Measurements from ENCODE around the gene PDLIM3. TPM values are rescaled to one million over a fixed set of nuclear protein-coding genes. Genes with fewer than 3 reads are reported as not detected.

PDLIM3 gene
- total and polyA plus RNA-seq, 9 of the 15 experiments (the other 6 are each of a cell fraction or from before 2014, with no cell fraction given), result 0.06 TPM; not detected in 8

- ChIA-PET CTCF (ENCODE audit: low intra/inter-chr PET ratio) (interaction anchor here (1.1 kb wide), 1 partner anchor 127 kb away, joined by 5 read pairs; no protein-coding TSS in a partner anchor), POLR2A (no interaction called here)
- Histone ChIP-seq H3K4me3 (peak overlapping the region; percentile 53), H3K9me3 (replicated peaks; ENCODE audit: control insufficient read depth, insufficient read depth, low read depth, low read length) (peaks cover 2% of the 10 kb centered on the region; the same call in 1 of the 2 replicates), H3K27me3 (ENCODE audit: control insufficient read depth in 2 of 2, insufficient read depth in 2 of 2, low read length in 2 of 2) (peaks cover 32 to 39% of the 10 kb centered on the region in 2 experiments), H3K27ac (ENCODE audit: extremely low read depth, low read depth, low read length) (no peak overlapping the region; the same call in 2 of the 3 replicates), H2AFZ (ENCODE audit: low read depth, low read length) (peak overlapping the region; percentile 91), H3K36me3 (ENCODE audit: control insufficient read depth, insufficient read depth, low read length) (no peaks in the 10 kb centered on the region), H4K20me1 (replicated peaks; ENCODE audit: control insufficient read depth, insufficient read depth, low read length) (no peaks in the 10 kb centered on the region), H3K9me1 (ENCODE audit: control insufficient read depth, insufficient read depth, low read length) (no peaks in the 10 kb centered on the region), H3K79me2 (ENCODE audit: control insufficient read depth, insufficient read depth, low read length) (no peaks in the 10 kb centered on the region), H3K4me1 (replicated peaks in 1 of 2; ENCODE audit: control insufficient read depth in 2 of 2, insufficient read depth in 2 of 2, low read length in 2 of 2) (peaks cover 9 to 12% of the 10 kb centered on the region in 2 experiments), H3K4me2 (ENCODE audit: insufficient read depth, low read length) (peak overlapping the region; percentile 99), H3K9ac (ENCODE audit: insufficient read depth in 1 of 2, low read depth in 2 of 2, low read length in 2 of 2) (peak overlapping the region; percentile 56 to 91)
- in situ Hi-C loops (cut with MboI) (no loop called here), intact Hi-C loops (cut with micrococcal nuclease) (loop anchor here (1.0 to 5.0 kb wide), 2 partner anchors 57 to 127 kb away; no protein-coding TSS in a partner anchor)
- 3% methylated on average over 33 of the region's 41 CpGs for WGBS (ENCODE audit: insufficient coverage, low coverage, missing lambda C conversion rate)
- peak; percentile 51 for ATAC-seq
- DNase-seq (ENCODE audit: extremely low read depth in 1 of 4, low spot score in 3 of 4), result peak in 3 of 4 experiments; percentile 16 to 38 (median 18)
- BruUV-seq (replicated peaks), result TSS peak; percentile 72
- FAIRE-seq, result peak; percentile 46
- TF ChIP-seq ERF (CRISPR knock-in tag; IDR thresholded peaks at IDR 0.05) (no peak), SP2 (IDR thresholded peaks at IDR 0.05; ENCODE audit: extremely low read depth, low read depth, low read length, poor library complexity, severe bottlenecking) (no peak), NFRKB (IDR thresholded peaks at IDR 0.05; ENCODE audit: low read depth) (no peak), CBX2 (IDR thresholded peaks at IDR 0.05; ENCODE audit: insufficient read depth, low read length, poor library complexity, severe bottlenecking) (peak; percentile 88), CEBPB (tag; IDR thresholded peaks at IDR 0.05) (no peak), PBX2 (CRISPR knock-in tag; IDR thresholded peaks at IDR 0.05; ENCODE audit: low read depth) (no peak), PBX2 (tag; conservative IDR thresholded peaks at IDR 0.05; ENCODE audit: low read depth) (no peak), ZNF655 (CRISPR knock-in tag; IDR thresholded peaks at IDR 0.05) (no peak), PML (IDR thresholded peaks at IDR 0.05; ENCODE audit: low read length) (no peak), ETV1 (tag; conservative IDR thresholded peaks at IDR 0.05; ENCODE audit: low read depth) (no peak), CXXC5 (CRISPR knock-in tag; IDR thresholded peaks at IDR 0.05) (no peak), MAX (CRISPR knock-in tag; IDR thresholded peaks at IDR 0.05) (peak; percentile 57; the same call in 1 of the 2 replicates), TAF9B (IDR thresholded peaks at IDR 0.05; ENCODE audit: partially characterized antibody) (no peak), DNMT1 (IDR thresholded peaks at IDR 0.05) (no peak)
These were observed 64.7 kb downstream of the PDLIM3 start for GRCh38 chr4:185470501-185471195.

Measured in K562 (cell line).